Caco-2 (cell line): Measurements from ENCODE around the gene CPEB3. TPM values are rescaled to one million over a fixed set of nuclear protein-coding genes. Genes with fewer than 3 reads are reported as not detected.

Experiments
- BruUV-seq: library from RNA; stranded (reverse); fragments of 400-500 nt; replicated peaks from 2 replicates; lab custom pipeline; 2021; lab: Mats Ljungman, UMichigan
- CTCF ChIA-PET: fragments of 300-600 bp; sonication (Branson Sonifier 250); formaldehyde crosslinking; loops from one replicate; lab custom pipeline; 2022; ENCODE audit warnings: antibody characterized with exemption; lab: Charles Lee
- POLR2A ChIA-PET: fragments of 300-600 bp; sonication (Branson Sonifier 250); formaldehyde crosslinking; loops from one replicate; lab custom pipeline; 2022; ENCODE audit warnings: antibody characterized with exemption; lab: Charles Lee
- DNase-seq, 2 experiments: peaks; one replicate each; pipeline versions ENCODE4 v3.0.0 to v3.0.0-alpha.2; 2020 to 2022
- H3K27me3 ChIP-seq: replicated peaks from 2 replicates; pipeline ENCODE4 v1.6.0; 2011; ENCODE audit warnings: low read length; ENCODE audit not compliant: control insufficient read depth, insufficient read depth
- H3K36me3 ChIP-seq: 2 replicates; pipeline ENCODE4 v1.5.1; 2011; ENCODE audit warnings: low read length; ENCODE audit not compliant: control insufficient read depth, insufficient read depth
- H3K4me1 ChIP-seq: fragments of 250-450 bp; sonication (Bioruptor Pico); 2 replicates; pipeline ENCODE4 v1.5.1; 2020; ENCODE audit warnings: mild to moderate bottlenecking
- H3K4me3 ChIP-seq: 2 replicates; pipeline ENCODE4 v1.5.1; 2011; ENCODE audit warnings: low read depth, mild to moderate bottlenecking, control low read depth, low read length
- H3K9me3 ChIP-seq: fragments of 250-450 bp; sonication (Bioruptor Pico); 2 replicates; pipeline ENCODE4 v1.5.1; 2020; ENCODE audit warnings: mild to moderate bottlenecking, moderate library complexity
- H3K27ac Mint-ChIP-seq: one replicate; pipeline ENCODE4 v1.8.0; 2022; ENCODE audit warnings: mixed read lengths; ENCODE audit not compliant: unreplicated experiment
- H3K27me3 Mint-ChIP-seq: one replicate; pipeline ENCODE4 v1.8.0; 2022; ENCODE audit warnings: mixed read lengths; ENCODE audit not compliant: insufficient read depth, unreplicated experiment
- H3K36me3 Mint-ChIP-seq: one replicate; pipeline ENCODE4 v1.8.0; 2022; ENCODE audit warnings: mild to moderate bottlenecking, mixed read lengths; ENCODE audit not compliant: insufficient read depth, unreplicated experiment
- H3K4me1 Mint-ChIP-seq: one replicate; pipeline ENCODE4 v1.8.0; 2022; ENCODE audit warnings: low read depth, mixed read lengths; ENCODE audit not compliant: unreplicated experiment
- H3K4me3 Mint-ChIP-seq: one replicate; pipeline ENCODE4 v1.8.0; 2022; ENCODE audit warnings: mild to moderate bottlenecking, moderate library complexity, mixed read lengths; ENCODE audit not compliant: unreplicated experiment
- H3K9me3 Mint-ChIP-seq: one replicate; pipeline ENCODE4 v1.8.0; 2022; ENCODE audit warnings: mixed read lengths; ENCODE audit not compliant: unreplicated experiment
- CTCF ChIP-seq, 2 experiments: fragments of 200-600 bp in 1 of 2; IDR thresholded peaks; 1 replicate in 1 of 2; 2 replicates in 1 of 2; pipeline versions ENCODE4 v1.5.1 to v1.8.0; 2011 to 2022; ENCODE audit warnings: antibody characterized with exemption in 1 of 2, control low read depth in 1 of 2, inconsistent platforms in 1 of 2, low read depth in 1 of 2, low read length in 1 of 2, mild to moderate bottlenecking in 1 of 2, moderate library complexity in 1 of 2; ENCODE audit not compliant: insufficient read depth in 1 of 2, severe bottlenecking in 1 of 2, unreplicated experiment in 1 of 2
- intact Hi-C: fragments of 100-400 bp; cut with micrococcal nuclease; formaldehyde crosslinking; loops from one replicate; pipeline ENCODE4 v1.10.0; 2022; ENCODE audit not compliant: unreplicated experiment
- total RNA-seq: library from RNA; stranded (reverse); gene quantifications from 2 replicates; pipeline ENCODE4 v1.2.3, GENCODE V29; 2022

CPEB3 gene
- total RNA-seq, 1 experiment from 2014 or later: 2.3 TPM

GRCh38 chr10:92290076-92290836, 622 bp downstream of the CPEB3 start:
- intact Hi-C loops: no loop called here
- TSS peak; percentile 50 for BruUV-seq
- Mint-ChIP-seq H3K27ac (peak overlapping the region; percentile 92), H3K27me3 (no peaks in the 10 kb centered on the region), H3K9me3 (no peaks in the 10 kb centered on the region), H3K4me1 (no peaks in the 10 kb centered on the region), H3K4me3 (peak overlapping the region; percentile 97), H3K36me3 (peaks cover 25% of the 10 kb centered on the region)
- Histone ChIP-seq H3K4me1 (peaks cover 7% of the 10 kb centered on the region; the same call in 1 of the 2 replicates), H3K9me3 (no peaks in the 10 kb centered on the region), H3K27me3 (no peaks in the 10 kb centered on the region), H3K36me3 (peaks cover 1% of the 10 kb centered on the region; the same call in 1 of the 2 replicates), H3K4me3 (peak overlapping the region; percentile 100)
- CTCF ChIA-PET: interaction anchor here (0.6 to 2.4 kb wide), 8 partner anchors 21 to 284 kb away, joined by 3 to 25 read pairs (median 4); partner anchors contain the start of gene IDE
- peak; percentile 41 to 46 for DNase-seq
- no peak for TF ChIP-seq CTCF (IDR thresholded peaks at IDR 0.05; ENCODE audit: insufficient read depth in 1 of 2, low read depth in 1 of 2, low read length in 1 of 2, severe bottlenecking in 1 of 2, unreplicated experiment in 1 of 2)
- POLR2A ChIA-PET: interaction anchor here (0.6 to 1.0 kb wide), 5 partner anchors 21 to 203 kb away, joined by 3 to 7 read pairs (median 3); no protein-coding TSS in a partner anchor

DNA sequence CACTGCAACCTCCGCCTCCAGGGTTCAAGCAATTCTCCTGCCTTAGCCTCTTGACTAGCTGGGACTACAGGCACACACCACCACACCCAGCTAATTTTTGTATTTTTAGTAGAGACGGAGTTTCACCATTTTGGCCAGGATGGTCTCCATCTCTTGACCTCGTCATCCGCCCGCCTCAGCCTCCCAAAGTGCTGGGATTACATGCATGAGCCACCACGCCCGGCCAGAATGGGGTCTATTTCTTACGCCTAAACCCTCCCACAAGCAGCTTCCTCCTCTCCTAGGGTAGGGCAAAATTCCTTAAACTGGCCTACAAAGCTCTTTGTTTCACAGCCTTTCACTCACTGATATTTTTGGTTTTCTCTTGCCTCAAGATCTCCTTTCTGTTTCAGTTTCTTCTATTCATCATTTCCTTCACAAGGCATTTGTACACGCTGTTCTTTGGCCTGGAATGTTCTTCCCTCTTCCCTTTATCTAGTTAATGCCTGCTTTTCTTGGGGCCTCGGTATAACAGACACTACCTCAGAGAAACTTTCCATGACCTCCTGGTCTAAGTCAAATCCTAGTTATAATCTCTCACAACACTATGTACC, 6.7 kb downstream of the CPEB3 start:
- ChIA-PET POLR2A (no interaction called here), CTCF (no interaction called here)
- no peaks in the 10 kb centered on the region for H3K9me3 ChIP-seq
- no peak overlapping the region for H3K27ac Mint-ChIP-seq
- H3K4me3 ChIP-seq: no peak overlapping the region
- BruUV-seq: no TSS peak
- H3K27me3 Mint-ChIP-seq: no peaks in the 10 kb centered on the region
- H3K4me1 Mint-ChIP-seq: no peaks in the 10 kb centered on the region
- TF ChIP-seq CTCF (IDR thresholded peaks at IDR 0.05; ENCODE audit: insufficient read depth in 1 of 2, low read depth in 1 of 2, low read length in 1 of 2, severe bottlenecking in 1 of 2, unreplicated experiment in 1 of 2): no peak
- H3K9me3 Mint-ChIP-seq: no peaks in the 10 kb centered on the region
- H3K36me3 ChIP-seq: no peaks in the 10 kb centered on the region
- no peaks in the 10 kb centered on the region for H3K36me3 Mint-ChIP-seq
- DNase-seq: no peak
- no peaks in the 10 kb centered on the region for H3K27me3 ChIP-seq
- no peaks in the 10 kb centered on the region for H3K4me1 ChIP-seq
- H3K4me3 Mint-ChIP-seq: no peak overlapping the region
- intact Hi-C loops: no loop called here

GRCh38 chr10:92278996-92279696, 11.7 kb downstream of the CPEB3 start:
- Mint-ChIP-seq H3K4me1 (no peaks in the 10 kb centered on the region), H3K36me3 (no peaks in the 10 kb centered on the region), H3K4me3 (no peak overlapping the region), H3K27me3 (no peaks in the 10 kb centered on the region), H3K27ac (no peak overlapping the region), H3K9me3 (no peaks in the 10 kb centered on the region)
- DNase-seq: no peak
- Histone ChIP-seq H3K4me3 (no peak overlapping the region), H3K4me1 (no peaks in the 10 kb centered on the region), H3K9me3 (no peaks in the 10 kb centered on the region), H3K36me3 (no peaks in the 10 kb centered on the region), H3K27me3 (no peaks in the 10 kb centered on the region)
- TF ChIP-seq CTCF (IDR thresholded peaks at IDR 0.05; ENCODE audit: insufficient read depth in 1 of 2, low read depth in 1 of 2, low read length in 1 of 2, severe bottlenecking in 1 of 2, unreplicated experiment in 1 of 2): no peak
- intact Hi-C loops: no loop called here
- no TSS peak for BruUV-seq
- ChIA-PET POLR2A (no interaction called here), CTCF (interaction anchor here (1.0 kb wide), 1 partner anchor 12 kb away, joined by 4 read pairs; the partner anchor contains the start of genes CPEB3 and MARCHF5)
